Epithelial cell of proximal tubule (primary cell): ENCODE data around the gene ADCY5. TPM values are rescaled to one million over a fixed set of nuclear protein-coding genes. Genes with fewer than 3 reads are reported as not detected.
A peak's percentile ranks its signal among the peaks of the same experiment; 100 is the strongest.

Experiments used
- DNase-seq: peaks from one replicate; pipeline ENCODE4 v3.0.0-alpha.2; 2011; ENCODE audit warnings: low read depth
- H3K4me3 ChIP-seq: 2 replicates; pipeline ENCODE4 v1.5.1; 2011; ENCODE audit warnings: low read depth, mild to moderate bottlenecking, low read length
- total RNA-seq: library from RNA; depleted of rRNA; stranded (reverse); fragments of >200 nt; gene quantifications from 2 replicates; pipeline ENCODE4 v1.2.3, GENCODE V29; 2015
- TF ChIP-seq, protein P1 (sequence below): conservative IDR thresholded peaks from 2 replicates; pipeline ENCODE4 v1.5.1; 2012; ENCODE audit warnings: low read depth, mild to moderate bottlenecking, low read length

Gene ADCY5
- total RNA-seq, 1 donor from 2014 or later = 2.7 TPM

DNA sequence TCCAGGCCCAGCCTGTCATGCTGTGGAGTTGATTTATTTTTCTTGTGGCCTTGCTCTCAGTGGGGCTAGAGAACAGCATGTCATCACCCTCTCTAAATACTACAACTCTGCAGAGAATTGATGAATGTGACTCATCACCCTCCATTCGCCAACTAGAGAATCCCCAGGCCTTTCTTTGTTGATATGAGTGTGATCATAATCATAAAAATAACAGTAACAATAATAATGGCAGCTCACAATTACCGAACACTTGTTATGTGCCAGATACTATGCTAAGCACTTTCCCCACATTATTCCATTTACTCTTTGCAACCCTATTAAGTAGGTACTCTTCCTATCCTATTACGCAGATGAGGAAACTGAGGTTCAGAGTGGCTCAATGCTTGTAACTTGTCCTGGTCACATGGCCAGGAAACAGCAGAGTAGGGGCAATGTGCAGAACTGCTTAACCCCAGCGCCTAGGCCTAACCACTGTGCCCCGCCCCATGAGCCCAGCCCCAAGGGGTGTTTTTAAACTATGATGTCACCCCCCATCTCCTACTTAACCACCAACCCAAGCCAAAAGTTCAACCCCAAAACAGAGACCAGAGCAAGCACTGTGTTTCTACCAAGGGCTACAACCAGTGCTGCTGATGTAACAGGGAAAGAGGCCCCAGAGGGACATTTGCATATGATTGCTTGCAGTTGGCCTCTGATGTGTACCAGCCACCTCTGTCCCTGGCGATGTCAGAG lies 104.5 kb downstream of the ADCY5 start:
- no peak overlapping the region for H3K4me3 ChIP-seq
- no peak for DNase-seq
- TF ChIP-seq, protein P1, sequence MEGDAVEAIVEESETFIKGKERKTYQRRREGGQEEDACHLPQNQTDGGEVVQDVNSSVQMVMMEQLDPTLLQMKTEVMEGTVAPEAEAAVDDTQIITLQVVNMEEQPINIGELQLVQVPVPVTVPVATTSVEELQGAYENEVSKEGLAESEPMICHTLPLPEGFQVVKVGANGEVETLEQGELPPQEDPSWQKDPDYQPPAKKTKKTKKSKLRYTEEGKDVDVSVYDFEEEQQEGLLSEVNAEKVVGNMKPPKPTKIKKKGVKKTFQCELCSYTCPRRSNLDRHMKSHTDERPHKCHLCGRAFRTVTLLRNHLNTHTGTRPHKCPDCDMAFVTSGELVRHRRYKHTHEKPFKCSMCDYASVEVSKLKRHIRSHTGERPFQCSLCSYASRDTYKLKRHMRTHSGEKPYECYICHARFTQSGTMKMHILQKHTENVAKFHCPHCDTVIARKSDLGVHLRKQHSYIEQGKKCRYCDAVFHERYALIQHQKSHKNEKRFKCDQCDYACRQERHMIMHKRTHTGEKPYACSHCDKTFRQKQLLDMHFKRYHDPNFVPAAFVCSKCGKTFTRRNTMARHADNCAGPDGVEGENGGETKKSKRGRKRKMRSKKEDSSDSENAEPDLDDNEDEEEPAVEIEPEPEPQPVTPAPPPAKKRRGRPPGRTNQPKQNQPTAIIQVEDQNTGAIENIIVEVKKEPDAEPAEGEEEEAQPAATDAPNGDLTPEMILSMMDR = no peak

DNA sequence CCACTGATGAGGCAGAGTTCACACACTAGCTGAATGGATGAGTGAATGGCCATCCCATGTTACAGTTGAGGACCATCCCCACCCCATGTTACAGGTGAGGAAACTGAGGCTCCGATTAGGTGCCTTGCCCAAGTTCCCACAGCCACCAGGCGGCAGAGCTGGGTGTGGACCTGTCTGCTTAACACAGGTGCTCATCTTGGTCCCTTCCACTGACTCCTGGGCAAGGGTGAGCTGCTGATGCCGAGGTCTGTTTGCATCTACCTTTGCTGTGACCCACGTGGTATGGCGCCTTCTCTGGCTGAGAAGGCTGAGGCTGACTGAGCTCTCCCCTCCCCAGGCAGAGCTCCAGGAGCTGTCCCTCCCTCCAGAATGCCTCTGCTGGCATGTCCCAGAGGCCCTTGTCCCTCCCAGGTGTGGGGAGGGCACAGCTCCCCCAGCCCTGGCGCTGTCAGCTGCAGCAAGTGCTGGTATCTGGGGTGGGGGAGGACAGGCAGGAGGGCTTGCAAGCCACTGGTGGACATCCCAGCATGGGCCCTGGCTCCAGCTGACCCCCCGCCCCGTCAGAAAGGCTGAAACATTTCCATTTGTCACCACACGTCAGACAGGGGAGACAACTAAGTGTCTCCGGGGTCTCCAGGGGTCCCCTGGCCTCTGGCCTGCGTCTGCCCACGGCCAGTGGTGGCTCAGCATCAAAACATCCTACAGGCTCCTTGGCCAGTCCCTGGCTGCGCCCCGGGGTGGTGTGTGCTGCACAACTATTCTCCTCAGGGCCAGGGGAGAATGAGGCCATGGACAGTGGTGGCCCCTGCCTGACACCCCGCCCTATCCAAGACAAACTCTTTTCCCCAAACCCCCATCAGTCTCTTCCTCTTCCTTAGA lies 105.4 kb downstream of the ADCY5 start:
- no peak for DNase-seq
- no peak overlapping the region for H3K4me3 ChIP-seq
- TF ChIP-seq, protein P1 = no peak

DNA sequence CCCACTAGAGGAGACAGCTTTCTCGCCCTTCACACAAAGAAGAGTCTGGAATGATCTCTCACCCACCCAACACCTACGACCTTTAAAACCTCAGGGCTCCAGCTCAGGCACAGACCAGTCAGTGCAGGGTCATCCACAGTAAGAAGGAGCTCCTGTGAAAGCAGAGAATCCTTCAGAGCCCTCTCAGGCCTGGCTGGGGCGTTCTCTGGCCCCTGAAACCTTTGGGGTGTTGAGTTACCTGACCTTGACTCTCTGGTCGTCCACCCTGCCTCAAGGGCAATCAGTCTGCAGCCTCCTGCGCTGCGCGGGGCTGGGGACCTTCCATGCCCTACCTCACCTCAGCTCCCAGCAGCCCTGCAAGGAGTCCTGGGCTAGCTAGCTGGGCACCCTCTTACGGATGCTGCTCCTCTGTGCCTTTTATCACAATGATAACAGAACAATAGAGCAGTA lies 106.2 kb downstream of the ADCY5 start:
- no peak for DNase-seq
- TF ChIP-seq, protein P1 = no peak
- no peak overlapping the region for H3K4me3 ChIP-seq

DNA sequence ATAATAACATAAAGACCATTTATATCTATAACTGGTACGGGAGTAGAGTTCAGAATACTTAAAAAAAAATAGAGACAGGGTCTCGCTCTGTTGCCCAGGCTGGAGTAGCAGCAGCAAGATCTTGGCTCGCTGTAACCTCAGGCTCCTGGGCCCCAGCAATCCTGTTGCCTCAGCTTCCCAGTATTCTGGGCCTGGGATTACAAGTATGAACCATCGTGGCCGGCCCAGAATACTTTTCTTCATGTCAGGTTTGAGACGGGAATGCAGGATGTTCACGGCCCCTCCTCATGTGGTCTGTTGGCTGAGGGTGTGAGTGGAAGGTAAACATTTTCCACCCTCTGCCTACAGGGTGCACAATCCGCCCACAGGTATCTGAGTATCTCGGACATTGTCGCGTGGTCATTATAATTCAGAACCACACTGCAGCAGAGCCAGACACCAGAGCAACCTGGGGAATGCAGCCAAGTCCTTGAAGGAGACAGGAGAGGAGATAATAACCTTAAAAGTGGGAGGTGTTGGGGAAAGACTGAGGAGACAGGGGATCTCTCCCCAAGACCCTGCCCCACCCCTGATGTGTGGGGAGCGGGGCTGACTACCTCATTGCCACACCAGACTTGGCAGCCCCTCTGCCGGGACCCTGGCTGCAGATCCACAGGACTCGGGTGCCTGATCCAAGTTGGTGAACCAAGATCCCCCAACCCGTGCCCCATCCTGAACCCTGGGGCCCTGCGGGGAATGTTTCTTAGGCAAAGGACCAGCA lies 106.8 kb downstream of the ADCY5 start:
- TF ChIP-seq, protein P1 = peak; percentile 34
- no peak overlapping the region for H3K4me3 ChIP-seq
- DNase-seq = no peak

DNA sequence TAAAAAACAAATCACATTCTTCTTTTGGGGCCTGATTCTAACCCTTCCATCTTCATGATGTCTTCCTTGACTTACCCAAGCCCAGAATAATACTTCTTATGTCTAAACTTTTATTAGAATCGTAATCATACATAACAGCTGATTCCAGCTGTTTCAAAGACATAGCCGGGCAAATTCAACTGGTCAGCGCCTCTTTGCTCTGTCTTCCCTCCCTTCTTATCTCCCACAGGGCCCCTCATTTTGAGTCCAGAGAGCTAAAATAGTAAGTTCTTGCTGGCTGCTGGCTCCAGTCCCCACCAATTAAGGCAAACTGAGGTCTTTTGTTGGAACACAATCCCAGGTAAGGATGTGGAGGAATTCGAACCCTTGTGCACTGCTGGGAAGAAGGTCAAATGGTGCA lies 108.6 kb downstream of the ADCY5 start:
- DNase-seq = no peak
- TF ChIP-seq, protein P1 = no peak
- H3K4me3 ChIP-seq = no peak overlapping the region

DNA sequence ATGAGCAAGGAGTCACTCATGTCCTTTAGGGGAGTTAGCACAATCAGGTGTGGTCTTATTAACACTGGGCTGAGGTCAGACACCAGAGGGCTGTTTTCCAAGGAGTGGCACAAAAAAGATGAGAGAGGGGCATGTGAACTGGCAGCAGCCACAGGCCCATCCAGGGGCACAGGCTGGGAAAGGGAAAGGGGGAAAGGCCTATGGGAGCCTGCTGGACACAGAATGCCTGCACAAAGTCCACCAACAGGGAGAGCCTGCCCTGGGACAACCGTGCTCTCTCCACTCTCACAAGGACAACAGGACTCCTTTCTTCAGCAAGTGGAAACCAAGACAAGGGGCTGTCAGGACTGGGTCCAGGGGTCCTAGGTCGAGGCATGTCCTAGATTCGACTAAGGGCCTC lies 109.6 kb downstream of the ADCY5 start:
- TF ChIP-seq, protein P1 = no peak
- H3K4me3 ChIP-seq = no peak overlapping the region
- DNase-seq = no peak
